OCI-LY7 (cell line): ENCODE data around the gene KIF19. TPM values are rescaled to one million over a fixed set of nuclear protein-coding genes. Genes with fewer than 3 reads are reported as not detected.

Source experiments
- BruUV-seq: library from RNA; stranded (reverse); fragments of 400-500 nt; replicated peaks from 2 replicates; lab custom pipeline; 2021; lab: Mats Ljungman, UMichigan
- CTCF ChIA-PET: fragments of 300-600 bp; sonication (Branson Sonifier 250); formaldehyde crosslinking; loops from one replicate; lab custom pipeline; 2022; ENCODE audit warnings: antibody characterized with exemption; ENCODE audit not compliant: unreplicated experiment; lab: Charles Lee
- POLR2A ChIA-PET: fragments of 300-600 bp; sonication (Branson Sonifier 250); formaldehyde crosslinking; loops from one replicate; lab custom pipeline; 2022; ENCODE audit warnings: antibody characterized with exemption; lab: Charles Lee
- DNase-seq: peaks from one replicate; pipeline ENCODE4 v3.0.0-alpha.2; 2015; ENCODE audit warnings: low spot score
- H2AFZ ChIP-seq: fragments of 200-600 bp; sonication (generic), shearing (Covaris generic); 2 replicates; pipeline ENCODE4 v1.6.1; 2014; ENCODE audit warnings: mild to moderate bottlenecking, antibody characterized with exemption, low read length, moderate library complexity
- H3K27ac ChIP-seq: fragments of 200-600 bp; sonication (generic); 2 replicates; pipeline ENCODE4 v1.5.1; 2014; ENCODE audit warnings: mixed run types, low read depth, mild to moderate bottlenecking, moderate library complexity, low read length, inconsistent platforms; ENCODE audit not compliant: poor library complexity, severe bottlenecking
- H3K36me3 ChIP-seq: fragments of 200-600 bp; sonication (generic); 2 replicates; pipeline ENCODE4 v1.6.1; 2014; ENCODE audit warnings: mild to moderate bottlenecking, antibody characterized with exemption, low read length, moderate library complexity, mixed read lengths; ENCODE audit not compliant: insufficient read depth
- H3K4me1 ChIP-seq: fragments of 200-600 bp; sonication (generic); 2 replicates; pipeline ENCODE4 v1.5.1; 2014; ENCODE audit warnings: mild to moderate bottlenecking, low read length; ENCODE audit not compliant: insufficient read depth, poor library complexity, severe bottlenecking
- H3K4me2 ChIP-seq: fragments of 200-600 bp; sonication (generic); 2 replicates; pipeline ENCODE4 v1.6.1; 2014; ENCODE audit warnings: mild to moderate bottlenecking, low read length
- H3K4me3 ChIP-seq: fragments of 200-600 bp; sonication (generic); 2 replicates; pipeline ENCODE4 v1.5.1; 2014; ENCODE audit warnings: mild to moderate bottlenecking, low read depth, low read length; ENCODE audit not compliant: poor library complexity, severe bottlenecking
- H3K79me2 ChIP-seq: fragments of 200-600 bp; sonication (generic); 2 replicates; pipeline ENCODE4 v1.6.1; 2016; ENCODE audit warnings: low read depth, mild to moderate bottlenecking, low read length, moderate library complexity, mixed read lengths; ENCODE audit not compliant: insufficient read depth
- H3K9me2 ChIP-seq: fragments of 200-600 bp; sonication (generic); 2 replicates; pipeline ENCODE4 v1.6.1; 2016; ENCODE audit warnings: mild to moderate bottlenecking, low read length, mixed read lengths; ENCODE audit not compliant: insufficient read depth
- H3K9me3 ChIP-seq: fragments of 200-600 bp; sonication (generic); 2 replicates; pipeline ENCODE4 v1.6.1; 2014; ENCODE audit warnings: mild to moderate bottlenecking, mixed run types, low read length, mixed read lengths
- H4K20me1 ChIP-seq: fragments of 200-600 bp; sonication (generic); 2 replicates; pipeline ENCODE4 v1.6.1; 2014; ENCODE audit warnings: mild to moderate bottlenecking, antibody characterized with exemption, low read length, moderate library complexity, mixed read lengths; ENCODE audit not compliant: insufficient read depth
- CTCF ChIP-seq: fragments of 200-600 bp; sonication (generic); conservative IDR thresholded peaks from 2 replicates; pipeline ENCODE4 v1.5.1; 2014; ENCODE audit warnings: mild to moderate bottlenecking, antibody characterized with exemption, low read length, moderate library complexity, mixed read lengths
- EZH2phosphoT487 ChIP-seq: fragments of 200-600 bp; sonication (generic); IDR thresholded peaks from 2 replicates; pipeline ENCODE4 v1.6.1; 2018; ENCODE audit warnings: low read depth, borderline replicate concordance, mild to moderate bottlenecking, mixed run types, antibody characterized with exemption, low read length, moderate library complexity, mixed read lengths
- intact Hi-C: fragments of 100-400 bp; cut with micrococcal nuclease; formaldehyde crosslinking; loops from one replicate; pipeline ENCODE4 v1.10.0; 2022; ENCODE audit not compliant: unreplicated experiment
- total RNA-seq, 2 experiments: library from RNA; depleted of rRNA in 1 of 2; stranded (reverse); fragments of >200 nt in 1 of 2; shearing (Covaris generic) in 1 of 2; gene quantifications; 2 replicates each; pipeline ENCODE4 v1.2.3, GENCODE V29; 2014 to 2022

KIF19 gene
- total RNA-seq, 2 experiments from 2014 or later = not detected

- Histone ChIP-seq H2AFZ (no peak overlapping the region), H3K9me3 (no peaks in the 10 kb centered on the region), H3K4me1 (no peaks in the 10 kb centered on the region), H3K9me2 (no peaks in the 10 kb centered on the region), H3K4me2 (no peak overlapping the region), H4K20me1 (no peaks in the 10 kb centered on the region), H3K4me3 (no peak overlapping the region), H3K27ac (no peak overlapping the region), H3K79me2 (no peaks in the 10 kb centered on the region), H3K36me3 (no peaks in the 10 kb centered on the region)
- no TSS peak for BruUV-seq
- CTCF ChIA-PET = no interaction called here
- intact Hi-C loops = no loop called here
- no peak for TF ChIP-seq CTCF
- no peak for TF ChIP-seq EZH2phosphoT487
- no peak for DNase-seq
- POLR2A ChIA-PET = no interaction called here
Observed at GRCh38 chr17:74288785-74289184, 37.2 kb upstream of the KIF19 start.

- TF ChIP-seq CTCF = no peak
- no peak for TF ChIP-seq EZH2phosphoT487
- intact Hi-C loops = no loop called here
Observed at GRCh38 chr17:74289688-74290087, 36.3 kb upstream of the KIF19 start.

GRCh38 chr17:74290340-74290739, 35.7 kb upstream of the KIF19 start:
- H3K79me2 ChIP-seq = no peaks in the 10 kb centered on the region
- no peak overlapping the region for H3K4me2 ChIP-seq
- H4K20me1 ChIP-seq = no peaks in the 10 kb centered on the region
- ChIA-PET CTCF (no interaction called here), POLR2A (no interaction called here)
- no TSS peak for BruUV-seq
- no peaks in the 10 kb centered on the region for H3K9me2 ChIP-seq
- no peak overlapping the region for H3K4me3 ChIP-seq
- no peaks in the 10 kb centered on the region for H3K36me3 ChIP-seq
- intact Hi-C loops = no loop called here
- no peak overlapping the region for H3K27ac ChIP-seq
- no peak overlapping the region for H2AFZ ChIP-seq
- TF ChIP-seq CTCF (no peak), EZH2phosphoT487 (no peak)
- no peaks in the 10 kb centered on the region for H3K4me1 ChIP-seq
- no peaks in the 10 kb centered on the region for H3K9me3 ChIP-seq
- no peak for DNase-seq

More at GRCh38 chr17:74289688-74290087, 36.3 kb upstream of the KIF19 start:
- Histone ChIP-seq H2AFZ (no peak overlapping the region), H3K4me2 (no peak overlapping the region), H3K4me3 (no peak overlapping the region), H3K79me2 (no peaks in the 10 kb centered on the region), H3K4me1 (no peaks in the 10 kb centered on the region), H3K36me3 (no peaks in the 10 kb centered on the region), H3K9me2 (no peaks in the 10 kb centered on the region), H3K27ac (no peak overlapping the region), H4K20me1 (no peaks in the 10 kb centered on the region), H3K9me3 (no peaks in the 10 kb centered on the region)
- BruUV-seq = no TSS peak
- ChIA-PET CTCF (no interaction called here), POLR2A (no interaction called here)
- no peak for DNase-seq
